Raji (cell line): ENCODE measurements around the gene HAO2.

Experiments used
- POLR2A ChIP-seq: IDR thresholded peaks from 2 replicates; pipeline ENCODE4 v1.6.1; 2011; ENCODE audit warnings: low read depth, low read length, control low read depth; ENCODE audit not compliant: insufficient read depth

The HAO2 gene

DNA sequence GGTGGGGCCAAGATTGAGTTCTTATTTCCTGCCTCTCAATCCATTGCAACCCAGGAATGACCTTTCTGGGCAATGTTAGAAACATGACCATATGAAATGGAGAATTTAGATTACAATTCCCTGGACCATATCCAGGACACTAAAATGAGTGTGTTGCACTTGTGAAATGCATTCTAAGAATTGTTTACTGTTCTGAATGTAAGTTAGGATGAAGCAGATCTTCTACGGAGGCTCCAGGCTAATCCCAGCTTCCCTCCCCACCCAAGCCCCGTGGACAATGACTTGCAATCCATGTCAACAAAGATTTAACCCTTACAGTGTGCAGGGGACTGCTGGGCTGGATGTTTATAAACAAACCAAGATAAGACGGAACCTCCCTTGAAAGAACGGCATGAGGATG is 31.7 kb upstream of the HAO2 start:
- TF ChIP-seq POLR2A = no peak

DNA sequence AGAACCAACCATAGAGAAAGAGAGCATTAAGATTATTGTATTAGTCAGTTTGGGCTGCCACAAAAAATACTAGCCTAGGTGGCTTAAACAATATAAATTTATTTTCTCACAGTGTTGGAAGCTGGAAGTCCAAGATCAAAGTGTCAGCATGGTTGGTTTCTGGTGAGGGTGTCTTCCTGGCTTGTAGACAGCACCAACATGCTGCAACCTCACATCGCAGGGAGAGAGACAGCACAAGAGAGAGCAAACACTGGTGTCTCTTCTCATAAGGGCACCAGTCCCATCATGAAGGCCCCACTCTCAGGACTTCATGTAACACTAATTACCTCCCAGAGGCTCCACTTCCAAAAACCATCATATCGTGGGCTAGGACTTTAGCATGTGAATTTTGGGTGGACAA is 30.6 kb upstream of the HAO2 start:
- TF ChIP-seq POLR2A = no peak

DNA sequence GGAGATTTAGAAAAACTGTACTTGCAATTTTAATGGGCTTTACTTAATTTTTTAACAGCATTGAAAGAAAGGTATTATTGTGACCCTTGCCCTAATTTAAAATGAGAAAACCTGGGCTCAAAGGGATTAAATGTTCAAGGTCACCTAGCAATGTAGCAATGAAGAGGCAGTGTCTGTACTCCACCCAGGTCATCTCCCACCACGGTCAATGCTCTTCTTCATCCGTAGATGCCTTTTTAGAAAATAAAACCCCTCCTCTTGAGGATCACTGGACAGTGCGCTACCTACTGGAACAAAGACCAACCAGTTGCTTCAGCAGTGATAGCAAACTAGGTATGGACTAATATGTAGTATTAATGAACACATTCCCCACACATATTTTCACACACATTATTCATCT is 29.8 kb upstream of the HAO2 start:
- TF ChIP-seq POLR2A = no peak

DNA sequence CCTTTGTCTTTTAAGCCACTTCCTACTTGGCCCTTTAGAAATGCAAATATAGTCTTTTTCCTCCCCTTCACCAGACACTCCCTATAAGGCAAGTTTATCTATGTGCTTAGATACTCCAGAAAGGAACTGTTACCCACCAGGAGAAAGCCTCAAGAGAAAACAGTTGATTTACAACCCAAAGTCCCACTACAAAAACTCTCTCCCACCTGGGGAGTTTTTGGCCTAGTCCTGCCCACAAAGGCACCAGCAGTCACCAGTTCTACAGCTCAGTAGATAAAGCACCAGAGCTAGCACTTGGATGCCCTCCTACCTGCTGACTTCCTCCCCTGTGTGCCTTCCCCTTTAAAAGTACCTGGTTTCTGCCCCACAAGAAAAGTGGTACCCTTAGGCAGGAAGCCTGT is 27.7 kb upstream of the HAO2 start:
- no peak for TF ChIP-seq POLR2A

DNA sequence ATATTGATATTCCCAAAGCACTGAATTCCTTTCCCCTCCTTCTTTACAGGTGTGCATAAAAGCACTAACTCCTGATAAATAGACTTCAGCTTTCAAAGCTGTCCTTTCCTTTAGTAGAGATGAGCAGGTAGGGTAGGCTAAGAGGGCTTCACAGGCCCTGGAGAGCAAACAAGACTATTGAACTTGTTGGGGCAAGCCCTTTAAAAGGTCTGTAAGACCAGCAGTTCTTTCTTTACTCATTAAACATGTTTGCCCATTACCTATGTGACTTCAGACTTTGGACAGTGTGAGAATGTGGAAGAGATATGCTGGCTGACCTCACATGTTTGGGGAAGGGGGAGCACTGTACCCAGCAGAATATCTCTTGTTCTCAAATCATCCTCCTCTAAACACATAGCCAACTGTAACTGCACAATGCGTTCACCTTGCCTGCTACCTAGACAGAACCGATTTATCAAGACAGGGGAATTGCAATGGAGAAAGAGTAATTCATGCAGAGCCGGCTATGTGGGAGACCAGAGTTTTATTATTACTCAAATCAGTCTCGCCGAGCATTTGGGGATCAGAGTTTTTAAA is 27.1 kb upstream of the HAO2 start:
- TF ChIP-seq POLR2A = no peak

DNA sequence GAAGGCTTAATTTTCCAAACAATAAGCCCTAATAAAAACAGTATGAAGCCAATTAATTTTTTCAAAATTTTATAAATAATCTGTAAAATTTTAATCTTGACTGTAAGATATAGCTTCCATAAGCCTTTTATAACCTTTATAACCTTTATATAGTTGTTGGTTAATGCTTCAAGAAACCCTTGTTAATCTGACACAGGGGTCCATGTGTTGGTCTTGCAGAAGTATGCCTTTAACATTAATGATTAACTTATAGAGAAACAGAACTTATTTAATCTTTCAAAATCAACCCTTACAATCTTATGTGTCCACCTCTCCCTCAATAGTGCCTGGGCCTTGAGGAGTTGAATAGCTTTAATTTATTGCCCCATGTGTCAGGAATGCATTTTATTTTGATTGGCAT is 23.2 kb upstream of the HAO2 start:
- no peak for TF ChIP-seq POLR2A

DNA sequence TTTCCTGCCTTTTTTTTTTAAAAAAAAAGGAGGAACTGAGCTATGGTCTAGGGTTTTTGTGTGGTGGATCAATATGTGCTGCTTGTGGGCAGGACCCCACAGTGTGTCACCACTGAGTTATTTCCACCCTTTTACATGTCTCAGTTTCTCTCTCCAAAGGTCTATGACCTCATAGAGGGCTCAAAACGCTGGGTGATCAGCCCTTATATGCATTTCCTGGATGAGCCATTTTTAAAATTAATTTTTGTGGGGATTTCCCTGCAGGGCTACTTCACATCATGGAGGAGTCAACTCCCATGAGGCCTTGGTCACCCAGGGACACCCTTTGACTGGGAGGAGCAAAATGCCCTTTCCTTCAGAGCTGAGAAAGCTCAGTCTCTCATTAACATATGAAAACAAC is 20.7 kb upstream of the HAO2 start:
- no peak for TF ChIP-seq POLR2A

DNA sequence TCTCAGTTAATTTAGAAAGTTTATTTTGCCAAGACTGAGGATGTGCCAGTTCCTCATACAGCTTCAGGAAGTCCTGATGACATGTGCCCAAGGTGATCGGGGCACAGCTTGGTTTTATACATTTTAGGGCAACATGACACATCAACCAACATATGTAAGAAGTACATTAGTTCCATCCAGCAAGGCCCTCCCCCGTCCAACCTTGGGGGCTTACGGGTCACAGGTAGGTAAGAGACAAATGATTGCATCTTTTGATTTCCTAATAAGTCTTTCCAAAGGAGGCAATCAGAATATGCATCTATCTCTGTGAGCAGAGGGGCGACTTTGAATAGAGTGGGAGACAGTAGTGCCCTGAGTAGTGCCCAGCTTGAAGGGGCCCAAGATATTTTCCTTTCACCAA is 19.6 kb upstream of the HAO2 start:
- TF ChIP-seq POLR2A = no peak

DNA sequence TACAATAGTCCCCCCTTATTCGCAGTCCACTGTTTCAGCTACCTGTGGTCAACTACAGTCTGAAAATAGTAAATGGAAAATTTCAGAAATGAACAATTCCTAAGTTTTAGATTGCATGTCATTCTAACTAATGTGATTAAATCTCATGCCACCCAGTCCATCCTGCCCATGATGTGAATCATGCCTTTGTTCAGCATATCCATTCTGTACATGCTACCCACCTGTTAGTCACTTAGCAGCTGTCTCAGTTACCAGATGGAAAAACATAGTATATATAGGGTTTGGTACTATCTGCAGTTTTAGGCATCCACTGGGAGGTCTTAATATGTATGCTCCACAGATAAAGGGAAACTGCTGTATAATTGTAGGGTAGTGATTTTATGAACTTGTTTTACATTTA is 16.6 kb upstream of the HAO2 start:
- no peak for TF ChIP-seq POLR2A

DNA sequence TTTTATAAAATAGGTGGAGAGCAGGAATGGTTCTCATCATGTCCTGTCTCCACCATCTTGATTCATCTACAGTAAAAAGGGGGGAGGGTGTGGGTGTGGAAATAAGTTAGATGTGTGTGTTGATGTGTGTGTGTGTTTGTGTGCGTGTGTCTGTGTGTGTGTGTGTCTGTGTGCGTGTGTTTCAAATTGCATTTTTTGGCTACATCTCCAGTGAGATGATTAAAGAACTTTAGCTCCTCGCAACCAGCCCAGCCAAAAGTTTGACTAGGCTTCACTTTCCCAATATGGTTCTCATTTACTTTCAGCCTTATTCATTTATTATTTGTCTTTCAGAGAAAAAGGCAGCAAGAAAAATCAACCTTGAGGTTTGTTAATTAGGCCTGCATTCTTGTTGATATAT is 14.7 kb upstream of the HAO2 start:
- TF ChIP-seq POLR2A = no peak

DNA sequence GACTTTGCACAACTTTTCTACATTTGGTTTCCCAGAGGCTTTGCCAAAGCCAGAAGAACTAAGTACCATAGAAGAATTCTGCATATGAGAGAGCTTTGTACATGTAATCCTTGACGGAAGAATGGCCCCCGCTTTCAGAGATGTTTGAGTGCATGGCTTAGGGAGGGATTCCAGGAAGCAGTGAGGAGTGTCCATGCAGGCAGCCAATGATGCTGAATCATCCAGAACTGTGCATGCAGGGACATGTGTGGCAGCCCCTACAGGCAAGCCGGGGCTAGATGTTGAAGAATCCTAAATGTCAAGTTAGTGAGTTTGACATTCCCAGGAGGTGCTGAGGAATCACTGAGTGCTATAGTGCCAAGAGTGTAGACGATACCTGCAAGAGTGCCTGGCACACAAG is 9.9 kb upstream of the HAO2 start:
- TF ChIP-seq POLR2A = no peak

DNA sequence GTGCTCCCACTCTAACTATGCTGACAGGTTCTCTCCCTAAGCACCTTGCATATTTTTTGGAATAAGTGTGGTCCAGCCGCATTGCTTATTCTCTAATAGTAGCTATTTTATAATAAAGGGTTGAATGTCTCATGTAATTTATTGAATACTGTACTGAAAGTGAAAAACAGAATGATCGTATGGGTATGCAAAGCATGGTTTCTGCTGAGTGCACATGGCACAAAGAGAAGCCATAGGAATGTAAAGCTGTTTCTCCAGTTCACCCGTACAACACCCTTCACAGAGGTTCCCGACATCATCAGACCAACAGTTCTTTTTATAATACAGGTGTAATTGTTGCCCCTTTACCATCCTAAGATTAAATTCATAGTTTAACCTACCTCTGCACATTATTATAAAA is 8.9 kb upstream of the HAO2 start:
- TF ChIP-seq POLR2A = no peak

DNA sequence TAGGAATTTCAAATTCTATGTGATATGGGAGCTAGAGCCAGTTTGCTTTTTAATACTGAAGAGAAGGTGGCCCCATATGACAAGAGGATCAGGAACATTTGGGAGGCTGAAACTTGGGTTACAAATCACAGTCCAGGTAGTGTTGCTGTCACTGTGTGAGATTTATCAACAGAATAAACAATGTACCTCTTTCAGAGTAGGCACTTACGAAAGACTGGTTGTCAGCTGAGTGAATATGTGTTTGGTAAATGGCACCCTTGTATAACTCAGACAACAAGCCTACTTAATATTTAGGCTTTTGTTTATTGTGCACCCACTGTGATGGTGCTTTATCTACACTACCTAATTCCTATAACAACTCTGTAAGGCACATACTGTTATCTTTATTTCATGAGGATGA is 7.4 kb upstream of the HAO2 start:
- no peak for TF ChIP-seq POLR2A

DNA sequence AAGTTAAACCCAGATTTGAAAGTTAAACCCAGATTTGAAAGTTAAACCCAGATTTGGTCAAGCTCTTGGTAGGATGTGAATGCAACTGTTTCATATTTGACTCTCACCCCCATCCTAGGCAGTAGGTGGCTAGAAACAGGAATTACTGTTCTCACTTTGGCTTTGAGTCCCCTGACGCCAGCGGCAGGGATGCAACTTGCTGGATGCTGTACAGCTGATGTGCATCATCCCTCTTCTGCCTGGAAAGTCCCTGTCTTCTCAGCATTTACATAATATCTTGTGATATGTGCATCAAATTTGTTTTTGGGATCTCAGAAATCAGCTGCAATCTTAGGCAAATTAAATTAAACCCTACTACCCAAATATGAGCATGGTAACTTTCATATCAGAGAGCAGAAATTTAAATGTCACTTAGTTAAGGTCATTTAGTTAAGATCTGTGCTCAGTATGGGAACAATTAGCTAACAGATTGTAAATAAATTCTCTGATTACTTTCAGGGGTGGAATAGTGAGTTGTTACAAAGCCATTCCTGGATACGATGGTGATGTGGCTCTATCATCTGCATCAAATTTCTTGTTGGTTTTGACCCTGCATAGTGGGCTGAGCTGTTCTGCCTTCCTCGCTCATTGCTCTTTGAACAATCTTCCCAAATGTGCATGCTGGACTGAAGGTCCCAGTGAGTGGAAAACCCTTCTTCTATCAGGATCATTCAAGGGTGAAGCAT is 6.8 kb upstream of the HAO2 start:
- TF ChIP-seq POLR2A = no peak

DNA sequence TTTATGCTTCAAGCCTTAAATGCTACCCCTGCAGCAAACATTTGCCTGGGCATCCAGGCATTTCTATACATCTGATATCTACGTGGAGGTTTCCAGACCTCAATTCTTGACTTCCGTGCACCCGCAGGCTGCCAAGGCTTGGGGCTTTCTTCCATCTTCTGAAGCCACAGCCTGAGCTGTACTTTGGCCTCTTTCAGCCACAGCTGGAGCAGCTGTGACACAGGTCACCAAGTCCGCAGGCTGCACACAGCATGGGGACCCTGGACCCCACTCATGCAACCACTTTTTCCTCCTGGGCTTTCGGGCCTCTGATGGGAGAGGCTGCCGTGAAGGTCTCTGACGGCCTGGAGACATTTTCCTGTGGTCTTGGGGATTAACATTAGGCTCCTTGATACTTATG is 5.4 kb upstream of the HAO2 start:
- TF ChIP-seq POLR2A = no peak

DNA sequence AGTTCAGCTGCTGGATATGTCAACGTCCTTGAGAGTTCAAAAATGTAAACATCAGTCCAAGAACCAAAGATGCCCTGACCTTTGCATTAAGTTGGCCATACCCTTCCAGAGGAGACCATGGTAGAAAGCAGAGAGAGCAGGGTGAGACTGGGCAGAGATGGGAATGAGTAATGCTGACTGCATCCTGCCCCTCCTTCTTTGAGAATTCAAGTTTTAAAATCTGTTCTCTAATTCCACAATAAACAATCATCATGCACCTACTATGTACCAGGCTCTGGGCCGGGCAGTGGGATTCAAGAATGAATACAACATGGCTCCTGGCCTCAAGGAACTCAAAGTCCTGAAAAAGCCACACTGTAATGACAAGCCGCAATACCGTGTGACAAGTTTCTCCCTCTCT is 3.9 kb upstream of the HAO2 start:
- no peak for TF ChIP-seq POLR2A

DNA sequence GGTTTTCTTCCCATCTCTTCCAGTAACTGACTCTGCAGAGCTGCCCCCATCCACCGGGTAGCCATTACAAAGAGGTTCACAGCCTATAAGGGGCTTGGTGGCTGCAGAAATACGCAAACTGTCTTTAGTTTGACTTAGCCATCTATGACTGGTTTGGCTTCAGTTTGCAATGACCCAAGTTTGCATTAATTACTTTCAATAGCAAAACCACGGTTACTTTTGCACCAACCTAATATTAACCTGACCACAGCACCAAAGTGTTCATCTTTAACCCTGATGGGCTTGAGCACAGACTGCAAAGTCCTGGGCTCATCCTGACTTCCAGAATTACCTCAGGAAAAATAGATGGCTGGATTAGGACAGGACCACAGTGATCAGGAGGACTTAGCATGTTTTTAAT is 2.2 kb upstream of the HAO2 start:
- TF ChIP-seq POLR2A = no peak
